Kidney capillary endothelial cell (primary cell): ENCODE results near the gene ATP6V1F.

Experiments
- DNase-seq: peaks from one replicate; pipeline ENCODE4 v3.0.0-alpha.2; 2018; ENCODE audit warnings: low spot score

ATP6V1F gene, protein sequence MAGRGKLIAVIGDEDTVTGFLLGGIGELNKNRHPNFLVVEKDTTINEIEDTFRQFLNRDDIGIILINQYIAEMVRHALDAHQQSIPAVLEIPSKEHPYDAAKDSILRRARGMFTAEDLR

GRCh38 chr7:128862571-128863432 lies at the start of gene ATP6V1F:
ATP6V1F (plus strand) TSS chr7:128862856; CDS start chr7:128862905, 49 bp downstream.
- peak; percentile 95 for DNase-seq

- DNase-seq: no peak
Observed at GRCh38 chr7:128814499-128814898, 48.2 kb upstream of the ATP6V1F start.

GRCh38 chr7:128815289-128815942 lies 47.2 kb upstream of the ATP6V1F start:
- DNase-seq: no peak

DNA sequence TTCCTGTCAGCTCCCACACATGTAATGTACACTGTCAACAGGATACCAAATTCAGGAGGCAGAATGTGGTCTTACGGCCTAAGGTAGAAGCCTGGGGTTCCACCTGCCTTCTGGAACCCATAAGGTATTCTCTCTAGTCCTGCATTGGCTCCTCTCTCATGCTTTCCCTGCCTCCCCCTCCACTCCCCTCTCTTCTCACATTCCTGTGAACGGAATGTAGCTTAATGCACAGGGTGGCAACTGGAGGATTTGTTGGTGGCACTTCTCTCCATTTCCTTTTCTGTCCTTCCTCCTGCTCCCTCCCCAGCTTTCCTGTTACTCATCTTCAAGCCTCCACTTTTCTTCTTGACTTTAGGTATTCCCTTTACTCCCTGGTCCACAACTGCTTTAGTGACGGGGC lies 44.0 kb upstream of the ATP6V1F start:
- DNase-seq: no peak

DNA sequence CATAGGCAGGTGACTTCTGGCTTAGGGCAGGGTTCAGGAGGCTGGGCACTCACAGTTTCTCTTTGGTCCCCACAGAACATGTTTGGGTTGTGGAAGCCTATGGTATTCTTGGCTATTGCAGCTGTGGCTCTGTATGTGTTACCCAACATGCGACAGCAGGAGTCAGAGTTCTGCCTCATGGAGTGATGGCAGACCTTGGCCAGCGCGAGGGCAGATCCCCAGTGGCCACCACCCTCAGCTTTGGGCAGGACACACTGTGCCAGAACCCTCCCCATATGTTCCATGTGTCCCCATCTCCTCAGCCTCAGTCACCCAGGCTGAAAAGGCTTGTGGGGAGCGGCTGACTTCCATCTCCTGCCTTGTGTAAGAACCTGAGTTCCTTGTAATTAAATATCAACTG lies 40.9 kb upstream of the ATP6V1F start:
- DNase-seq: no peak

GRCh38 chr7:128826512-128826911 lies 36.1 kb upstream of the ATP6V1F start:
- no peak for DNase-seq

DNA sequence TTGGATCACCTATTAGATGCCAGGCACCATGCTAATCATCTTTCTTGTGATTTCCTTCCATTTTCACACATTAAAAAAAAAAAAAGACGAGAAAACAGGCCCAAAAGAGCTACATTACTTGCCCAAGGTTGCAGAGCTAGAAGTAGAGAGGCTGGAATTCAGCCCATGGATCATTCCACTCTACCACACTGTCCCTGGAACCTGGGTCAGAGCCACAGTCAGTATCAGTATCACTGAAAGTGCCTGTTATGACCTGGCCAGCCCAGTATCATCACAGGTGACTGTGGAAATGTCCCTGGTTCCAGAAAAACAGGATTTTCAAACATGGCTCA lies 35.8 kb upstream of the ATP6V1F start:
- DNase-seq: no peak

DNA sequence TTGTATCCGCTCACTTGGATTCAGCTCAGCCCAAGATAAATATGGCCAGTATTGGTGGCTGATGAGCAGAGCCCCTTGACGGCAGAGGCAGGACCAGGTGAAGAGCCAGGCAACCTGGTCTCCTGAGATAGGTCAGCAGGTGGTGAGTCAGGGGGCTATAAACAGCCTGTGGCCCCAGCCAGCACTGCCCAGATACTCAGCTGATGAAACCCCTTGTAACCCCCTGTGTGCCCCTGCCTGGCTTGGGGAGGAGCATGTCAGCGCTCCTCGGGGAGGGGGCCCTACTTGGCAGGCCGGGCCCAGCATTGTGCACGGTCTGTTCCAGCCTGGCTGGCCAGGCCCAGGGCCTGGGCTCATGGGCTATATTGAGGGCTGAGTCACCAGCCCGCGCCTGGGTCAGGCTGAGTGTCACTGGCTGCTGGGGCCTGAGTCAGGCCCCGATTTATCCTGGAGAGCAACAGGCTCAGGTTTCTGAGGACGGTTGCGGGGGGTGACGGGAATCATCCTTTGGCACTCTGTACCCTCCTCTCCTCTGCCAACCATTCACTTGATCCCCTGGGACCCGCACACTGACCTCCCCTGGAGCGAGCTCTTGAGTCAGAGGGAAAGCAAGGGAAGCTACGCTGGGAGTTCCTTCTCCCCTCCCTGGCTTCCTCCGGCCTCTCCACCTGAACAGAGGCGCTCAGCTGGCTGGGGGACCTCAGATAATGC lies 35.3 kb upstream of the ATP6V1F start:
- DNase-seq: peak; percentile 65

GRCh38 chr7:128827971-128828711 lies 34.5 kb upstream of the ATP6V1F start:
- DNase-seq: no peak

DNA sequence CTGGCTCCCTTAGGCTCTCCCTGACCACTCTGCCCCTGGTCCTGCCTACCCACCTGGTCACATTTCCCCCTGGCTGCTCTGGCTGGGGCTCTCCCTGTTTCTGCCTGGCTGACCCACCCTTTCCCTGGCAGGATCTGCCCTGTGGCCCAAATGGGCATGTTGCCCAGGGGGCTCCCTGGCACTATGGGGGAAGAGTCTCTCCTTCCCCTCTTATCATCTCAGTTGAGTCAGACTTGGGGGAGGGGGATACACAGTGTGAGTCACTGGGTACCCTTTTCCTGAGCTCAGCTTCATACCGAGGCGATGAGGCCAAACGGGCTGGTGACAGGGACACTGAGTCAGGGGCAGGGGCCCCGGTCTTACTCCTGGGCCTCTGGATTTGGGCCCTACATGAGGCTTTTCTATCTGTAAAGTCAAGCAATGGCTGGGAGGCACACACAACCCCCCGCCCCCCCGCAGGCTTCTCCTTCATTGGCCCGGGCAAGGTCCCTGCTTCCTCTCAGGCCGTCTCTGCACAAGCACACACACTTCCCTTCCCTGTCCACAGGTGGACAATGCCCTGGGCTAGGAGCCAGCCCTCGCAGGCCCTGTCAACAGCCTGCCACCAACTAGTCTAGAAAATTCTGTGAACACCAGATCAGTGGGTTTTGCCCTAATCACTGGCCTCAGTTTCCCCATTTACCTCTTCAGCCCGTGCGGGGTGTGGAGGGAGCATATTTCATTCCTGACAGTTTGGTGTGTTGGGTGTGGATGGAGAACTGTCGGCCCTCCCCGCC lies 33.1 kb upstream of the ATP6V1F start:
- no peak for DNase-seq

DNA sequence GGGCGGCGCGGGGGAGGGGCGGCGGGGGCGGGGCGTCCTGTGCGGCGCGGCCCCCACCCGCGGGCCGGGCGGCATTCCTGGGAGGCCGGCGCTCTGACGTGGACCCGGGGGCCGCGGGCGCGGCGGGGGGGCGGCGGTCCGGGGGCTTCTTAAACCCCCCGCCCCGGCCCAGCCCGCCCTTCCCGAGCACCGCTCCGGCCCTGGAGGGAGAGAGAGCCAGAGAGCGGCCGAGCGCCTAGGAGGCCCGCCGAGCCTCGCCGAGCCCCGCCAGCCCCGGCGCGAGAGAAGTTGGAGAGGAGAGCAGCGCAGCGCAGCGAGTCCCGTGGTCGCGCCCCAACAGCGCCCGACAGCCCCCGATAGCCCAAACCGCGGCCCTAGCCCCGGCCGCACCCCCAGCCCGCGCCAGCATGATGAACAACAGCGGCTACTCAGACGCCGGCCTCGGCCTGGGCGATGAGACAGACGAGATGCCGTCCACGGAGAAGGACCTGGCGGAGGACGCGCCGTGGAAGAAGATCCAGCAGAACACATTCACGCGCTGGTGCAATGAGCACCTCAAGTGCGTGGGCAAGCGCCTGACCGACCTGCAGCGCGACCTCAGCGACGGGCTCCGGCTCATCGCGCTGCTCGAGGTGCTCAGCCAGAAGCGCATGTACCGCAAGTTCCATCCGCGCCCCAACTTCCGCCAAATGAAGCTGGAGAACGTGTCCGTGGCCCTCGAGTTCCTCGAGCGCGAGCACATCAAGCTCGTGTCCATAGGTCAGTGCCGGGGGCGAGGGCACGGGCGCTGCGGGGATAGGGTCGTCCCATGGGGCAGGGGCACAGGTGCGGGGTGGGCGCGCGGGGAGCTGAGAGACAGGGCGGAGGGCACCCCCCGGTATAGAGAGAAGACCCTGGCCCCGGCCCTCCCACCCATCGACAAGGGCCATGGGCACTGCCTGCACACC lies 32.2 kb upstream of the ATP6V1F start, which contains the start of gene FLNC:
Gene FLNC (plus strand): TSS at position 176 of the 947 bp plus-strand sequence. CDS start 232 bp downstream, at position 408.
- DNase-seq: no peak

GRCh38 chr7:128831178-128831993 lies 31.3 kb upstream of the ATP6V1F start:
- no peak for DNase-seq

DNA sequence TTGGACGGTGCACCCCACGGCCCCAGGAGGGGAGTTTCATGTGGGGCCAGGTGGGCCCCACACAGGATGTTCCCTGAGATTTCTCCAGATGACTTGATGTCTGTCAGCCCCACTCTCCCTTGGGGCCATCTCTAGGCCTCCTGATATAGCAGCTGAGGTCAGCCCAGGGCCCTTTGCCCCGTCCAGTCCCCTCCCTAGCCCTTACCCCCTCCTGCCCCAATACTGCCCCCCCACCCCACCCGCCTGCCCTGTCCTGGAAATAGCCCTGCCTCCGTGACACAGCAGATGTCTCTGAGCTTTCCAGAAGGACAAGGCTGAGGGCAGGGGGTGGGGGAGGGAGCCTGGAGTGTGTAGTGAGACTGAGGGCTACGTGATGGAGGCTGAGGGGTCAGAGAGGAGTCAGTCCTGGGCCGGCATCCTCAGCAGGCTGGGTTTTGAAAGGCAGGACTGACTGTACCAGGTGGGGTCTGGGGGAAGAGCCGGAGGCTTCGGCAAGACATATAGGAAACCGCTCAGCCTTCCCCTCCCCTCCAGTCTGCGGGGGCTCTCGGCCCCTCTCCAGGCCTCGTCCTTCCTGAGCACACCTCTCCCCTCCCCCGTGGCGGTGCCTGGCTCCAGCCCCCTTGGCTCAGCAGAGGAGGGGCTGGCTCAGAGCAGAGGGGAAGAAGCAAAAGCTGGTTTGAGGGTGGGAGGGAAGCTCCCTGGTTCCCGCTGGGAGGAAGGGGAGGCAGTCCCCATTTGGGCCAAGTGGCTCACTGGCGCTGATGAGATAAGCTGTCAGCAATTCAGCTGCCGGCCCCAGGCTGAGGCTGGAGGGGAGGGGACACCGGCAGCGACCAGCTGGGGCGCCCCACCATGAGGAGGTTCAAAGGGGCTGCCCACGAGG lies 30.4 kb upstream of the ATP6V1F start:
- no peak for DNase-seq

GRCh38 chr7:128832880-128833147 lies 29.8 kb upstream of the ATP6V1F start:
- no peak for DNase-seq

- DNase-seq: peak; percentile 81
Observed at GRCh38 chr7:128833148-128833945, 29.3 kb upstream of the ATP6V1F start.

DNA sequence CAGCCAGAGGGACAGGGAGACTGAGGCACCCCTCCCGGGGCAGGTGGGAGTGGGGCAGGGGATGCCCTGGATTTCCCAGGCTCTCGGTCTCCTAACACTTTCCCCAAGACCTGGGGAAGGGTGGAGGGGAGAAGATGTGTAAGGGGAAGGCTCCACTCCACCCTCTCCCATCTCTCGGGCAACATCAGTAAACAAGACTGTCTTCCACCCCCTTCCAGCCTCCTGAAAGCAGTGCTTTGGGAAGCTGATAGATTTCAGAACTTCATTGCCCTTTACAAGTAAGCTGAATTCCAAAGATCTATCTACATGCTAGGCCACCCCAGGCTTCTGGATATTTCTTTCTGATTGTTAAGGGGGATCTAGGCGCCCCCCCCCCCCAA lies 28.7 kb upstream of the ATP6V1F start:
- DNase-seq: no peak

GRCh38 chr7:128835231-128835751 lies 27.4 kb upstream of the ATP6V1F start:
- no peak for DNase-seq
